ENCODE results near the gene PLEKHM3. TPM values are rescaled to one million over a fixed set of nuclear protein-coding genes. Genes with fewer than 3 reads are reported as not detected.

Gene PLEKHM3
- total RNA-seq, 6 experiments from 2014 or later = 6.4 to 8.2 (median 7.2) TPM

- peaks cover 4% of the 10 kb centered on the region; the same call in 1 of the 2 replicates for H3K36me3 Mint-ChIP-seq (ENCODE audit: low read depth)
- H3K27me3 Mint-ChIP-seq (ENCODE audit: insufficient read depth) = no peaks in the 10 kb centered on the region
- no peak for DNase-seq
- H3K4me3 Mint-ChIP-seq = no peak overlapping the region
- TF ChIP-seq, protein P1, sequence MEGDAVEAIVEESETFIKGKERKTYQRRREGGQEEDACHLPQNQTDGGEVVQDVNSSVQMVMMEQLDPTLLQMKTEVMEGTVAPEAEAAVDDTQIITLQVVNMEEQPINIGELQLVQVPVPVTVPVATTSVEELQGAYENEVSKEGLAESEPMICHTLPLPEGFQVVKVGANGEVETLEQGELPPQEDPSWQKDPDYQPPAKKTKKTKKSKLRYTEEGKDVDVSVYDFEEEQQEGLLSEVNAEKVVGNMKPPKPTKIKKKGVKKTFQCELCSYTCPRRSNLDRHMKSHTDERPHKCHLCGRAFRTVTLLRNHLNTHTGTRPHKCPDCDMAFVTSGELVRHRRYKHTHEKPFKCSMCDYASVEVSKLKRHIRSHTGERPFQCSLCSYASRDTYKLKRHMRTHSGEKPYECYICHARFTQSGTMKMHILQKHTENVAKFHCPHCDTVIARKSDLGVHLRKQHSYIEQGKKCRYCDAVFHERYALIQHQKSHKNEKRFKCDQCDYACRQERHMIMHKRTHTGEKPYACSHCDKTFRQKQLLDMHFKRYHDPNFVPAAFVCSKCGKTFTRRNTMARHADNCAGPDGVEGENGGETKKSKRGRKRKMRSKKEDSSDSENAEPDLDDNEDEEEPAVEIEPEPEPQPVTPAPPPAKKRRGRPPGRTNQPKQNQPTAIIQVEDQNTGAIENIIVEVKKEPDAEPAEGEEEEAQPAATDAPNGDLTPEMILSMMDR (IDR thresholded peaks at IDR 0.05) = no peak
- H3K27ac Mint-ChIP-seq = no peak overlapping the region
- H3K4me1 Mint-ChIP-seq (ENCODE audit: low read depth) = no peaks in the 10 kb centered on the region
- no peaks in the 10 kb centered on the region for H3K9me3 Mint-ChIP-seq
These were observed 130.0 kb downstream of the PLEKHM3 start for GRCh38 chr2:207895274-207895860.

GRCh38 chr2:207892716-207893402 lies 132.5 kb downstream of the PLEKHM3 start:
- Mint-ChIP-seq H3K36me3 (ENCODE audit: low read depth) (no peaks in the 10 kb centered on the region), H3K4me3 (no peak overlapping the region), H3K9me3 (no peaks in the 10 kb centered on the region), H3K27ac (no peak overlapping the region), H3K4me1 (ENCODE audit: low read depth) (no peaks in the 10 kb centered on the region), H3K27me3 (ENCODE audit: insufficient read depth) (no peaks in the 10 kb centered on the region)
- no peak for DNase-seq
- TF ChIP-seq, protein P1 (IDR thresholded peaks at IDR 0.05) = no peak

- Mint-ChIP-seq H3K4me1 (ENCODE audit: low read depth) (no peaks in the 10 kb centered on the region), H3K27me3 (ENCODE audit: insufficient read depth) (no peaks in the 10 kb centered on the region), H3K36me3 (ENCODE audit: low read depth) (no peaks in the 10 kb centered on the region), H3K27ac (no peak overlapping the region), H3K9me3 (no peaks in the 10 kb centered on the region), H3K4me3 (no peak overlapping the region)
- no peak for DNase-seq
- TF ChIP-seq, protein P1 (IDR thresholded peaks at IDR 0.05) = no peak
These were observed 134.1 kb downstream of the PLEKHM3 start for GRCh38 chr2:207891086-207891844.

- H3K4me3 Mint-ChIP-seq = no peak overlapping the region
- DNase-seq = no peak
- TF ChIP-seq, protein P1 (IDR thresholded peaks at IDR 0.05) = no peak
- no peaks in the 10 kb centered on the region for H3K27me3 Mint-ChIP-seq (ENCODE audit: insufficient read depth)
- H3K36me3 Mint-ChIP-seq (ENCODE audit: low read depth) = no peaks in the 10 kb centered on the region
- no peak overlapping the region for H3K27ac Mint-ChIP-seq
- H3K4me1 Mint-ChIP-seq (ENCODE audit: low read depth) = no peaks in the 10 kb centered on the region
- H3K9me3 Mint-ChIP-seq = no peaks in the 10 kb centered on the region
These were observed 137.8 kb downstream of the PLEKHM3 start for GRCh38 chr2:207887500-207887899.

DNA sequence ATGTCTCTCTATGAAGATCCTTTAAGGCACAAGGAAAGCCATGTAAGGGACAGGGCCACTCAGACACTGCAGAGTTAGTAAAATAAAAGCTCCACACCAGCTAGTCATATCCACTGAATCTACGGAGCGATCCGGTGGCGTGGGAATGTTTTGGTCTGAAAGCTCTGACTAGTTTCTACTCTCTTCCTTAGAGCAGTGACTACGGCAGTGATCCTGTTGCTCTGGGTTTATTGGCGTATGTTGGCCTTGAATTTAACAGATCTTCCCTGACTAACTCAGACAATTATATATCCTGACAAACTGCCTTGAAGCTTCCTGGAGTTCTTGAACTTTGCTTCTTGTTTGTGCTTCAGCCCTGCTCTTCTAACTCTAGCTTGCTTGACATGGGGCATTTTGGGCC lies 140.3 kb downstream of the PLEKHM3 start:
- TF ChIP-seq, protein P1 (IDR thresholded peaks at IDR 0.05) = no peak
- no peak for DNase-seq
- Mint-ChIP-seq H3K4me1 (ENCODE audit: low read depth) (peaks cover 9% of the 10 kb centered on the region), H3K36me3 (ENCODE audit: low read depth) (no peaks in the 10 kb centered on the region), H3K9me3 (no peaks in the 10 kb centered on the region), H3K4me3 (no peak overlapping the region), H3K27ac (no peak overlapping the region), H3K27me3 (ENCODE audit: insufficient read depth) (no peaks in the 10 kb centered on the region)
